Gastroesophageal sphincter (tissue), 4 donors: ENCODE measurements around the gene GALNTL6. TPM values are rescaled to one million over a fixed set of nuclear protein-coding genes. Genes with fewer than 3 reads are reported as not detected.
"Not testable (repeated sequence)": the region's sequence is repeated elsewhere in the genome, so short reads cannot be mapped to it uniquely, and the experiment has no call there.

Experiments
- ATAC-seq: fragments of 150-250 bp; one replicate; pipeline ENCODE4 v1.9.1; 2016; ENCODE audit warnings: mild to moderate bottlenecking, moderate library complexity
- H3K27ac ChIP-seq, 4 donors: fragments of 200-600 bp; sonication (generic) in 3 of 4; 1 replicate in 3 of 4; 2 replicates in 1 of 4; pipeline ENCODE4 v1.5.1; 2016 to 2019
- H3K27me3 ChIP-seq: fragments of 200-600 bp; sonication (generic); one replicate; pipeline ENCODE4 v1.5.1; 2019
- H3K36me3 ChIP-seq, 2 donors: fragments of 200-600 bp; sonication (generic); one replicate each; pipeline ENCODE4 v1.5.1; 2019; ENCODE audit warnings: control low read depth in 1 of 2
- H3K4me1 ChIP-seq, 3 donors: fragments of 200-600 bp; sonication (generic); 1 replicate in 2 of 3; 2 replicates in 1 of 3; pipeline ENCODE4 v1.5.1; 2016 to 2019; ENCODE audit warnings: control low read depth in 2 of 3
- H3K4me3 ChIP-seq, 2 donors: fragments of 200-600 bp; sonication (generic); one replicate each; pipeline ENCODE4 v1.5.1; 2019; ENCODE audit warnings: mild to moderate bottlenecking in 1 of 2, moderate library complexity in 1 of 2
- H3K9me3 ChIP-seq, 3 donors: fragments of 200-600 bp; sonication (generic); one replicate each; pipeline ENCODE4 v1.5.1; 2017 to 2019; ENCODE audit warnings: control low read depth in 2 of 3
- EP300 ChIP-seq: sonication (generic); formaldehyde crosslinking; IDR thresholded peaks from one replicate; pipeline ENCODE4 v1.6.1; 2017; ENCODE audit warnings: antibody characterized with exemption, mild to moderate bottlenecking
- POLR2A ChIP-seq, 2 donors: fragments of 450-650 bp; IDR thresholded peaks; one replicate each; pipeline ENCODE4 v1.6.1; 2017; ENCODE audit warnings: antibody characterized with exemption in 2 of 2, mild to moderate bottlenecking in 2 of 2, moderate library complexity in 1 of 2
- POLR2AphosphoS5 ChIP-seq: sonication (generic); formaldehyde crosslinking; IDR thresholded peaks from one replicate; pipeline ENCODE4 v1.6.1; 2017; ENCODE audit warnings: antibody characterized with exemption
- WGBS, 2 donors: methylation state at CpG; one replicate each; pipeline ENCODE4 v1.1.5; 2018; ENCODE audit warnings: low coverage in 1 of 2; 5-methylcytosine and 5-hydroxymethylcytosine counted together
- total RNA-seq, 4 donors: library from RNA; depleted of rRNA; stranded (reverse); fragments of >200 nt; gene quantifications; one replicate each; pipeline ENCODE4 v1.1.0, GENCODE V29; 2016
- TF ChIP-seq, protein P1 (sequence below), 4 experiments: fragments of 200-600 bp in 2 of 4; fragments of 450-650 bp in 2 of 4; sonication (generic) in 1 of 4; IDR thresholded peaks; one replicate each; pipeline ENCODE4 v1.5.1; 2017 to 2019; ENCODE audit warnings: antibody characterized with exemption in 4 of 4, mild to moderate bottlenecking in 2 of 4, moderate library complexity in 2 of 4

Gene GALNTL6
- total RNA-seq, 4 donors from 2014 or later = not detected

DNA sequence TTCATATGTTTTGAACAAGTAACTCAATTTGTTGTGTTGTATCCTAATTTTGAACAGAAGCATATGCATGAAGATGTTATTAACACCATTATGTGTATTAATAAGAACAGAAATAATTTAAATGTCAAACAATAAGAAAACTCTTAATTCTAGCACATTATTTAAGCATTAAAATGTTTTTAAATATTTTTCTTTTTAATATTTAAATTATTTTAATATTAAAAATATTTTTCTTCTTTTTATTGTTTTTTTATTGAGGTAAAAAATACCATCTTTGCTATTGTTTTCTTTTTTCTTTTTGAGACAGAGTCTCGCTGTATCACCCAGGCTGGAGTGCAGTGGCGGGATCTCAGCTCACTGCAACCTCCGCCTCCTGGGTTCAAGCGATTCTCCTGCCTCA lies 914.4 kb downstream of the GALNTL6 start:
- WGBS, 2 donors = 100% methylated on average over 2 to 4 of the region's 4 CpGs

DNA sequence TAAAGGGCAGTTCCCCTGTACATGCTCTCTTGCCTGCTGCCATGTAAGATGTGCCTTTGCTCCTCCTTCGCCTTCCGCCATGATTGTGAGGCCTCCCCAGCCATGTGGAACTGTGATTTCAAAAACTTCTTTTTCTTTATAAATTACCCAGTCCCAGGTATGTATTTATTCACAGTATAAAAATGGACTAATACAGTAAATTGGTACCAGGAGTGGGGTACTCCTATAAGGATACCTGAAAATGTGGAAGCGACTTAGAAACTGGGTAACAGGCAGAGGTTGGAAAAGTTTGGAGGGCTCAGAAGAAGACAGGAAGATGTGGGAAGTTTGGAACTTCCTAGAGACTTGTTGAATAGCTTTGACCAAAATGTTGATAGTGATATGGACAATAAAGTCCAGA lies 920.4 kb downstream of the GALNTL6 start:
- not testable (repeated sequence) for H3K27me3 ChIP-seq, H3K4me1 ChIP-seq, ATAC-seq, H3K4me3 ChIP-seq, H3K27ac ChIP-seq, H3K36me3 ChIP-seq
- whole genome bisulfite sequencing, 2 donors = 95 to 100% methylated on average over 2 to 3 of the region's 3 CpGs
- peaks cover 0 to 51% (median 0%) of the 10 kb centered on the region in 3 donors for H3K9me3 ChIP-seq

More for the DNA sequence above, 914.4 kb downstream of the GALNTL6 start:
- Histone ChIP-seq H3K4me1 (no peaks in the 10 kb centered on the region), H3K9me3 (no peaks in the 10 kb centered on the region), H3K4me3 (no peak overlapping the region), H3K36me3 (no peaks in the 10 kb centered on the region), H3K27ac (no peak overlapping the region), H3K27me3 (no peaks in the 10 kb centered on the region)
- TF ChIP-seq EP300 (no peak), POLR2AphosphoS5 (no peak)
- TF ChIP-seq, protein P1, sequence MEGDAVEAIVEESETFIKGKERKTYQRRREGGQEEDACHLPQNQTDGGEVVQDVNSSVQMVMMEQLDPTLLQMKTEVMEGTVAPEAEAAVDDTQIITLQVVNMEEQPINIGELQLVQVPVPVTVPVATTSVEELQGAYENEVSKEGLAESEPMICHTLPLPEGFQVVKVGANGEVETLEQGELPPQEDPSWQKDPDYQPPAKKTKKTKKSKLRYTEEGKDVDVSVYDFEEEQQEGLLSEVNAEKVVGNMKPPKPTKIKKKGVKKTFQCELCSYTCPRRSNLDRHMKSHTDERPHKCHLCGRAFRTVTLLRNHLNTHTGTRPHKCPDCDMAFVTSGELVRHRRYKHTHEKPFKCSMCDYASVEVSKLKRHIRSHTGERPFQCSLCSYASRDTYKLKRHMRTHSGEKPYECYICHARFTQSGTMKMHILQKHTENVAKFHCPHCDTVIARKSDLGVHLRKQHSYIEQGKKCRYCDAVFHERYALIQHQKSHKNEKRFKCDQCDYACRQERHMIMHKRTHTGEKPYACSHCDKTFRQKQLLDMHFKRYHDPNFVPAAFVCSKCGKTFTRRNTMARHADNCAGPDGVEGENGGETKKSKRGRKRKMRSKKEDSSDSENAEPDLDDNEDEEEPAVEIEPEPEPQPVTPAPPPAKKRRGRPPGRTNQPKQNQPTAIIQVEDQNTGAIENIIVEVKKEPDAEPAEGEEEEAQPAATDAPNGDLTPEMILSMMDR (IDR thresholded peaks at IDR 0.05) = no peak
- ATAC-seq = no peak

- ATAC-seq = no peak
- Histone ChIP-seq H3K27me3 (no peaks in the 10 kb centered on the region), H3K9me3 (peaks cover 0 to 51% (median 0%) of the 10 kb centered on the region in 3 donors), H3K27ac (no peak overlapping the region), H3K4me3 (no peak overlapping the region), H3K4me1 (no peaks in the 10 kb centered on the region), H3K36me3 (no peaks in the 10 kb centered on the region)
- 100% methylated on average over 1 to 2 of the region's 4 CpGs for WGBS, 2 donors
- TF ChIP-seq POLR2A (IDR thresholded peaks at IDR 0.05) (no peak), EP300 (no peak), POLR2AphosphoS5 (no peak)
- TF ChIP-seq, protein P1 (IDR thresholded peaks at IDR 0.05) = no peak
Observed at GRCh38 chr4:172734555-172734954, 921.4 kb downstream of the GALNTL6 start.

GRCh38 chr4:172736046-172736445 lies 922.8 kb downstream of the GALNTL6 start:
- H3K27me3 ChIP-seq = no peaks in the 10 kb centered on the region
- peaks cover 0 to 51% (median 0%) of the 10 kb centered on the region in 3 donors for H3K9me3 ChIP-seq
- H3K36me3 ChIP-seq = no peaks in the 10 kb centered on the region
- no peak for TF ChIP-seq POLR2AphosphoS5
- TF ChIP-seq EP300 = no peak
- TF ChIP-seq POLR2A (IDR thresholded peaks at IDR 0.05) = no peak
- TF ChIP-seq, protein P1 (IDR thresholded peaks at IDR 0.05) = no peak
- no peak overlapping the region for H3K27ac ChIP-seq
- no peak overlapping the region for H3K4me3 ChIP-seq
- no peaks in the 10 kb centered on the region for H3K4me1 ChIP-seq
- 74 to 82% methylated on average over 4 to 5 of the region's 5 CpGs for WGBS, 2 donors
- ATAC-seq = no peak

DNA sequence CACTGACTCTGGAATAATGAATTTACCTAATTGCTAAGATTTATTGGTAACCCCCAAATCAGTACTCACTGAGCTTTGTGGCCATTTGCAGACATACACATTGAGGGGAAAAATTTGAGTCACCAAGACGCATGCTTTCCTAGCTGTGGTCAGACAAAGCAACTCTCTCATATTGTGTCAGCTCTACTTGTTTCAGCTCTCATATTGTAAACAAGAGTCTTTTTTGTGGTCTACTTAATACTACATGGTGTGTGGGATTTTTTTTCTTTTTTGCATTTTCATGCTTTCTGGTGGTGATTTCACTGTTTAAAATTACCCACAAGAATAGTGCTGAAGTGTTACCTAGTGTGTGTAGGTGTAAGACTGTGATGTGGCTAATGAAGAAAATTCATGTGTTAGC lies 927.2 kb downstream of the GALNTL6 start:
- Histone ChIP-seq H3K27ac (no peak overlapping the region), H3K4me3 (no peak overlapping the region), H3K9me3 (peaks cover 0 to 25% (median 0%) of the 10 kb centered on the region in 3 donors), H3K36me3 (no peaks in the 10 kb centered on the region), H3K4me1 (no peaks in the 10 kb centered on the region), H3K27me3 (no peaks in the 10 kb centered on the region)
- 25 to 100% methylated on average over 1 of the region's 1 CpG for WGBS, 2 donors
- TF ChIP-seq POLR2A (IDR thresholded peaks at IDR 0.05) (no peak), POLR2AphosphoS5 (no peak), EP300 (no peak)
- TF ChIP-seq, protein P1 (IDR thresholded peaks at IDR 0.05) = no peak
- no peak for ATAC-seq
